ENCODE data around the gene RNF212B. TPM values are rescaled to one million over a fixed set of nuclear protein-coding genes. Genes with fewer than 3 reads are reported as not detected.

Gene RNF212B
- total RNA-seq, 1 experiment from 2014 or later = not detected

- no peaks in the 10 kb centered on the region for H4K20me1 ChIP-seq (ENCODE audit: insufficient read depth, low read depth, low read length)
- DNase-seq = no peak
Observed at GRCh38 chr14:23296012-23296777, 58.5 kb downstream of the RNF212B start.

GRCh38 chr14:23297096-23297495 lies 59.4 kb downstream of the RNF212B start:
- no peak for DNase-seq
- Histone ChIP-seq H2AFZ (ENCODE audit: low read length) (no peak overlapping the region), H3K36me3 (ENCODE audit: insufficient read depth, low read length) (peaks cover 23% of the 10 kb centered on the region; the same call in 1 of the 2 replicates), H3K4me3 (ENCODE audit: low read length) (no peak overlapping the region), H3K4me1 (ENCODE audit: low read length) (peaks cover 21% of the 10 kb centered on the region), H3K9me2 (replicated peaks; ENCODE audit: insufficient read depth, low read length) (no peaks in the 10 kb centered on the region), H3K79me2 (ENCODE audit: low read length) (peaks cover 18% of the 10 kb centered on the region), H3K27me3 (ENCODE audit: low read length) (no peaks in the 10 kb centered on the region), H3K9ac (ENCODE audit: low read length) (no peak overlapping the region), H3K9me3 (ENCODE audit: low read length) (no peaks in the 10 kb centered on the region), H3K4me2 (ENCODE audit: low read depth, low read length, poor library complexity, severe bottlenecking) (no peak overlapping the region), H4K20me1 (ENCODE audit: insufficient read depth, low read depth, low read length) (no peaks in the 10 kb centered on the region), H3K27ac (ENCODE audit: low read length) (no peak overlapping the region)

More at GRCh38 chr14:23296012-23296777, 58.5 kb downstream of the RNF212B start:
- Histone ChIP-seq H3K9me2 (replicated peaks; ENCODE audit: insufficient read depth, low read length) (no peaks in the 10 kb centered on the region), H3K4me3 (ENCODE audit: low read length) (no peak overlapping the region), H2AFZ (ENCODE audit: low read length) (no peak overlapping the region), H3K27ac (ENCODE audit: low read length) (peak overlapping the region; percentile 36), H3K4me1 (ENCODE audit: low read length) (peaks cover 18% of the 10 kb centered on the region), H3K9me3 (ENCODE audit: low read length) (no peaks in the 10 kb centered on the region), H3K79me2 (ENCODE audit: low read length) (peaks cover 18% of the 10 kb centered on the region), H3K4me2 (ENCODE audit: low read depth, low read length, poor library complexity, severe bottlenecking) (no peak overlapping the region), H3K36me3 (ENCODE audit: insufficient read depth, low read length) (peaks cover 23% of the 10 kb centered on the region; the same call in 1 of the 2 replicates), H3K27me3 (ENCODE audit: low read length) (no peaks in the 10 kb centered on the region), H3K9ac (ENCODE audit: low read length) (no peak overlapping the region)

GRCh38 chr14:23297611-23298277 lies 60.0 kb downstream of the RNF212B start:
- Histone ChIP-seq H3K9me2 (replicated peaks; ENCODE audit: insufficient read depth, low read length) (no peaks in the 10 kb centered on the region), H3K27ac (ENCODE audit: low read length) (no peak overlapping the region), H3K9ac (ENCODE audit: low read length) (no peak overlapping the region), H3K4me2 (ENCODE audit: low read depth, low read length, poor library complexity, severe bottlenecking) (no peak overlapping the region), H2AFZ (ENCODE audit: low read length) (no peak overlapping the region), H4K20me1 (ENCODE audit: insufficient read depth, low read depth, low read length) (no peaks in the 10 kb centered on the region), H3K36me3 (ENCODE audit: insufficient read depth, low read length) (peaks cover 23% of the 10 kb centered on the region; the same call in 1 of the 2 replicates), H3K4me3 (ENCODE audit: low read length) (no peak overlapping the region), H3K4me1 (ENCODE audit: low read length) (peaks cover 23% of the 10 kb centered on the region), H3K79me2 (ENCODE audit: low read length) (peaks cover 18% of the 10 kb centered on the region), H3K27me3 (ENCODE audit: low read length) (no peaks in the 10 kb centered on the region), H3K9me3 (ENCODE audit: low read length) (no peaks in the 10 kb centered on the region)
- no peak for DNase-seq

GRCh38 chr14:23299211-23299957 lies 61.6 kb downstream of the RNF212B start:
- Histone ChIP-seq H3K4me1 (ENCODE audit: low read length) (peaks cover 29% of the 10 kb centered on the region), H4K20me1 (ENCODE audit: insufficient read depth, low read depth, low read length) (no peaks in the 10 kb centered on the region), H3K27ac (ENCODE audit: low read length) (no peak overlapping the region), H3K27me3 (ENCODE audit: low read length) (no peaks in the 10 kb centered on the region), H3K36me3 (ENCODE audit: insufficient read depth, low read length) (peaks cover 23% of the 10 kb centered on the region; the same call in 1 of the 2 replicates), H3K79me2 (ENCODE audit: low read length) (peaks cover 21% of the 10 kb centered on the region), H3K9ac (ENCODE audit: low read length) (no peak overlapping the region), H3K4me3 (ENCODE audit: low read length) (no peak overlapping the region), H3K9me2 (replicated peaks; ENCODE audit: insufficient read depth, low read length) (no peaks in the 10 kb centered on the region), H3K4me2 (ENCODE audit: low read depth, low read length, poor library complexity, severe bottlenecking) (peak overlapping the region; percentile 100), H3K9me3 (ENCODE audit: low read length) (no peaks in the 10 kb centered on the region), H2AFZ (ENCODE audit: low read length) (no peak overlapping the region)
- no peak for DNase-seq

GRCh38 chr14:23299986-23300686 lies 62.4 kb downstream of the RNF212B start:
- peaks cover 21% of the 10 kb centered on the region for H3K79me2 ChIP-seq (ENCODE audit: low read length)
- no peaks in the 10 kb centered on the region for H3K9me2 ChIP-seq (replicated peaks; ENCODE audit: insufficient read depth, low read length)
- no peaks in the 10 kb centered on the region for H3K9me3 ChIP-seq (ENCODE audit: low read length)
- H3K27ac ChIP-seq (ENCODE audit: low read length) = peak overlapping the region; percentile 55
- peaks cover 23% of the 10 kb centered on the region; the same call in 1 of the 2 replicates for H3K36me3 ChIP-seq (ENCODE audit: insufficient read depth, low read length)
- no peak overlapping the region for H2AFZ ChIP-seq (ENCODE audit: low read length)
- no peaks in the 10 kb centered on the region for H3K27me3 ChIP-seq (ENCODE audit: low read length)
- no peak for DNase-seq
- H3K4me3 ChIP-seq (ENCODE audit: low read length) = peak overlapping the region; percentile 92
- no peaks in the 10 kb centered on the region for H4K20me1 ChIP-seq (ENCODE audit: insufficient read depth, low read depth, low read length)
- H3K4me2 ChIP-seq (ENCODE audit: low read depth, low read length, poor library complexity, severe bottlenecking) = peak overlapping the region; percentile 100
- H3K4me1 ChIP-seq (ENCODE audit: low read length) = peaks cover 30% of the 10 kb centered on the region
- H3K9ac ChIP-seq (ENCODE audit: low read length) = peak overlapping the region; percentile 86

- H2AFZ ChIP-seq (ENCODE audit: low read length) = no peak overlapping the region
- peaks cover 32% of the 10 kb centered on the region for H3K4me1 ChIP-seq (ENCODE audit: low read length)
- H3K27ac ChIP-seq (ENCODE audit: low read length) = peak overlapping the region; percentile 55
- H3K79me2 ChIP-seq (ENCODE audit: low read length) = peaks cover 23% of the 10 kb centered on the region
- no peak for DNase-seq
- H3K9me2 ChIP-seq (replicated peaks; ENCODE audit: insufficient read depth, low read length) = no peaks in the 10 kb centered on the region
- no peaks in the 10 kb centered on the region for H3K9me3 ChIP-seq (ENCODE audit: low read length)
- peak overlapping the region; percentile 100 for H3K4me2 ChIP-seq (ENCODE audit: low read depth, low read length, poor library complexity, severe bottlenecking)
- peak overlapping the region; percentile 92 for H3K4me3 ChIP-seq (ENCODE audit: low read length)
- H3K36me3 ChIP-seq (ENCODE audit: insufficient read depth, low read length) = peaks cover 23% of the 10 kb centered on the region; the same call in 1 of the 2 replicates
- no peaks in the 10 kb centered on the region for H3K27me3 ChIP-seq (ENCODE audit: low read length)
- H3K9ac ChIP-seq (ENCODE audit: low read length) = peak overlapping the region; percentile 86
- H4K20me1 ChIP-seq (ENCODE audit: insufficient read depth, low read depth, low read length) = no peaks in the 10 kb centered on the region
Observed at GRCh38 chr14:23300687-23301223, 63.0 kb downstream of the RNF212B start.

GRCh38 chr14:23301288-23301968 lies 63.7 kb downstream of the RNF212B start:
- Histone ChIP-seq H3K4me3 (ENCODE audit: low read length) (peak overlapping the region; percentile 92), H2AFZ (ENCODE audit: low read length) (peak overlapping the region; percentile 62; the same call in 1 of the 2 replicates)

More at GRCh38 chr14:23301288-23301968, 63.7 kb downstream of the RNF212B start:
- Histone ChIP-seq H3K27ac (ENCODE audit: low read length) (peak overlapping the region; percentile 73), H3K27me3 (ENCODE audit: low read length) (no peaks in the 10 kb centered on the region), H3K4me2 (ENCODE audit: low read depth, low read length, poor library complexity, severe bottlenecking) (peak overlapping the region; percentile 100), H3K9me2 (replicated peaks; ENCODE audit: insufficient read depth, low read length) (no peaks in the 10 kb centered on the region), H4K20me1 (ENCODE audit: insufficient read depth, low read depth, low read length) (no peaks in the 10 kb centered on the region), H3K9ac (ENCODE audit: low read length) (peak overlapping the region; percentile 86), H3K4me1 (ENCODE audit: low read length) (peaks cover 38% of the 10 kb centered on the region), H3K79me2 (ENCODE audit: low read length) (peaks cover 30% of the 10 kb centered on the region), H3K9me3 (ENCODE audit: low read length) (no peaks in the 10 kb centered on the region), H3K36me3 (ENCODE audit: insufficient read depth, low read length) (peaks cover 23% of the 10 kb centered on the region; the same call in 1 of the 2 replicates)
- peak; percentile 100 for DNase-seq
